ENCODE measurements around the gene NHERF2. TPM values are rescaled to one million over a fixed set of nuclear protein-coding genes. Genes with fewer than 3 reads are reported as not detected.

NHERF2 gene
- polyA plus RNA-seq, 2 of the 4 experiments (the other 2 are of a cell fraction): 32.3 to 35.0 TPM

DNA sequence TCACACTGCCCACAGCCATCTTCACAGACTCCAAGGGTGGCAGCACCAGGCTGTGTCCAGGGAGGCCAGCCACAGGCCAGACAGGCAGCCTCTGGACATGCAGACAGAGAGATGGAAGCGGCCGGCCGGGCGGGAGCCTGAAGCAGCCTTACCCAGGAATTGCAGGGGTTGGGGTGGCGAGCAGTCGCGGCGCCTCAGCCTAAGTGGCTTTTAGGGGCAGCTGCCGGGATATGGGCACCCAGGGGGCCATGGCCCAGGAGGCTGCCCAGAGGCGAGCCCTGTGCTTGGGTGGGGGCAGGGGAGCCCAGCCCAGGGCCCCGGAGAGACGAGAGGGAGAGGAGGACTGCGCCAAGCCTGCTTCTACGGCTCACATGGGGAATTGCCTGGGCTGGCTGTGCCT, 1.5 kb upstream of the NHERF2 start:
- FAIRE-seq (no peak), ATAC-seq (no peak), DNase-seq (ENCODE audit: low read depth in 1 of 2, low spot score in 1 of 2) (no peak)
- Histone ChIP-seq H3K27ac (peak overlapping the region; percentile 11 to 88; a peak in 3 of 6 replicates), H3K4me2 (no peak overlapping the region), H3K4me3 (no peak overlapping the region), H3K9me3 (no peaks in the 10 kb centered on the region), H3K4me1 (peaks cover 31% of the 10 kb centered on the region)
- WGBS (ENCODE audit: missing lambda C conversion rate): 95% methylated on average over 7 of the region's 14 CpGs
- CTCF ChIA-PET: interaction anchor here (0.6 to 7.8 kb wide), 9 partner anchors 9 to 425 kb away, joined by 3 to 117 read pairs (median 4); partner anchors contain the start of genes ECI1 and PKD1
- TF ChIP-seq RAD21 (conservative IDR thresholded peaks at IDR 0.05 in 1 of 2, IDR thresholded peaks at IDR 0.05 in 1 of 2) (no peak), ZSCAN20 (CRISPR knock-in tag; IDR thresholded peaks at IDR 0.05) (no peak), FOSB (CRISPR knock-in tag; IDR thresholded peaks at IDR 0.05) (no peak), HEYL (CRISPR knock-in tag; IDR thresholded peaks at IDR 0.05) (no peak), NR3C1 (IDR thresholded peaks at IDR 0.05) (no peak), FOSL2 (IDR thresholded peaks at IDR 0.05) (no peak), FOSL2 (CRISPR knock-in tag; IDR thresholded peaks at IDR 0.05) (no peak), CBX2 (IDR thresholded peaks at IDR 0.05; ENCODE audit: borderline replicate concordance, low read depth) (no peak), BHLHE40 (IDR thresholded peaks at IDR 0.05; ENCODE audit: low read depth, low read length) (no peak), MAZ (IDR thresholded peaks at IDR 0.05; ENCODE audit: borderline replicate concordance, low read depth, low read length) (no peak), RARB (CRISPR knock-in tag; IDR thresholded peaks at IDR 0.05) (no peak), HDAC2 (IDR thresholded peaks at IDR 0.05) (no peak), FOXS1 (CRISPR knock-in tag; IDR thresholded peaks at IDR 0.05) (no peak)
- TF ChIP-seq, protein P1, sequence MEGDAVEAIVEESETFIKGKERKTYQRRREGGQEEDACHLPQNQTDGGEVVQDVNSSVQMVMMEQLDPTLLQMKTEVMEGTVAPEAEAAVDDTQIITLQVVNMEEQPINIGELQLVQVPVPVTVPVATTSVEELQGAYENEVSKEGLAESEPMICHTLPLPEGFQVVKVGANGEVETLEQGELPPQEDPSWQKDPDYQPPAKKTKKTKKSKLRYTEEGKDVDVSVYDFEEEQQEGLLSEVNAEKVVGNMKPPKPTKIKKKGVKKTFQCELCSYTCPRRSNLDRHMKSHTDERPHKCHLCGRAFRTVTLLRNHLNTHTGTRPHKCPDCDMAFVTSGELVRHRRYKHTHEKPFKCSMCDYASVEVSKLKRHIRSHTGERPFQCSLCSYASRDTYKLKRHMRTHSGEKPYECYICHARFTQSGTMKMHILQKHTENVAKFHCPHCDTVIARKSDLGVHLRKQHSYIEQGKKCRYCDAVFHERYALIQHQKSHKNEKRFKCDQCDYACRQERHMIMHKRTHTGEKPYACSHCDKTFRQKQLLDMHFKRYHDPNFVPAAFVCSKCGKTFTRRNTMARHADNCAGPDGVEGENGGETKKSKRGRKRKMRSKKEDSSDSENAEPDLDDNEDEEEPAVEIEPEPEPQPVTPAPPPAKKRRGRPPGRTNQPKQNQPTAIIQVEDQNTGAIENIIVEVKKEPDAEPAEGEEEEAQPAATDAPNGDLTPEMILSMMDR (IDR thresholded peaks at IDR 0.05): no peak
- TF ChIP-seq, protein P2, sequence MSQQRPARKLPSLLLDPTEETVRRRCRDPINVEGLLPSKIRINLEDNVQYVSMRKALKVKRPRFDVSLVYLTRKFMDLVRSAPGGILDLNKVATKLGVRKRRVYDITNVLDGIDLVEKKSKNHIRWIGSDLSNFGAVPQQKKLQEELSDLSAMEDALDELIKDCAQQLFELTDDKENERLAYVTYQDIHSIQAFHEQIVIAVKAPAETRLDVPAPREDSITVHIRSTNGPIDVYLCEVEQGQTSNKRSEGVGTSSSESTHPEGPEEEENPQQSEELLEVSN (IDR thresholded peaks at IDR 0.05; ENCODE audit: borderline replicate concordance, low read depth): no peak
- TF ChIP-seq, protein P3, sequence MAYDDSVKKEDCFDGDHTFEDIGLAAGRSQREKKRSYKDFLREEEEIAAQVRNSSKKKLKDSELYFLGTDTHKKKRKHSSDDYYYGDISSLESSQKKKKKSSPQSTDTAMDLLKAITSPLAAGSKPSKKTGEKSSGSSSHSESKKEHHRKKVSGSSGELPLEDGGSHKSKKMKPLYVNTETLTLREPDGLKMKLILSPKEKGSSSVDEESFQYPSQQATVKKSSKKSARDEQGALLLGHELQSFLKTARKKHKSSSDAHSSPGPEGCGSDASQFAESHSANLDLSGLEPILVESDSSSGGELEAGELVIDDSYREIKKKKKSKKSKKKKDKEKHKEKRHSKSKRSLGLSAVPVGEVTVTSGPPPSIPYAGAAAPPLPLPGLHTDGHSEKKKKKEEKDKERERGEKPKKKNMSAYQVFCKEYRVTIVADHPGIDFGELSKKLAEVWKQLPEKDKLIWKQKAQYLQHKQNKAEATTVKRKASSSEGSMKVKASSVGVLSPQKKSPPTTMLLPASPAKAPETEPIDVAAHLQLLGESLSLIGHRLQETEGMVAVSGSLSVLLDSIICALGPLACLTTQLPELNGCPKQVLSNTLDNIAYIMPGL (CRISPR knock-in tag; IDR thresholded peaks at IDR 0.05; ENCODE audit: borderline replicate concordance): no peak
- TF ChIP-seq, protein P4, sequence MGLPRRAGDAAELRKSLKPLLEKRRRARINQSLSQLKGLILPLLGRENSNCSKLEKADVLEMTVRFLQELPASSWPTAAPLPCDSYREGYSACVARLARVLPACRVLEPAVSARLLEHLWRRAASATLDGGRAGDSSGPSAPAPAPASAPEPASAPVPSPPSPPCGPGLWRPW (IDR thresholded peaks at IDR 0.05): no peak
- POLR2A ChIA-PET: no interaction called here

DNA sequence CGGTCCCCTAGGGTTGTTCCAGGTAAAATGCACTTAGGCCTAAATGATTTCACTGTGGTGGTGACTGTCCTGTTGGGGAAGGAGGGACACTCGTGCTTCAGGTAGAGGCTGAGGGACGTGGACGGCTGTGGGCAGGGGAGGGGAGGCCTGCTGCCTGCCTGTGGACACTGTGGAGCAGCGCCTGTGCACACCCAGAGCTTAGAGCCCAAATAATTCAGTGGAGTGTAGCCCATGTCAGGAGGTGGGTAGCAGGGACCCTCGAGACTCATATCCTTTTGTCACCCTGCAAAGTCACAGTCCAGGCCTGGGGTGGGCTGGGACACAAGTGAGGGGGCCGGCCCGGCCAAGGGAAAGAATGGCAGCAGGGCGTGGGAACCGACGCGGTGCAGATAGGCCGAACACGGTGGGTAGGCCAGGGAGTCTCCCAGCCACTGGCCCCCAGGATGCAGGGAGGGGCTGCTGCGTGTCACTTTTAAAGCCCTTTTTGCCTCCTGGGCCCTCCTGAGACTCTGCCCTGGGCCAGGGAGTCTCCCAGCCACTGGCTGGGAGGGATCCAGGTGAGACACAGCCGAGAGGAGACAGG, 733 bp upstream of the NHERF2 start:
- Histone ChIP-seq H3K27ac (peak overlapping the region; percentile 81 to 88), H3K9me3 (no peaks in the 10 kb centered on the region), H3K4me3 (peak overlapping the region; percentile 82), H3K4me1 (peaks cover 34% of the 10 kb centered on the region), H3K4me2 (peak overlapping the region; percentile 97)
- FAIRE-seq (no peak), ATAC-seq (no peak), DNase-seq (ENCODE audit: low read depth in 1 of 2, low spot score in 1 of 2) (no peak)
- WGBS (ENCODE audit: missing lambda C conversion rate): 83% methylated on average over 15 of the region's 16 CpGs
- ChIA-PET POLR2A (no interaction called here), CTCF (interaction anchor here (0.6 to 7.8 kb wide), 7 partner anchors 10 to 425 kb away, joined by 3 to 117 read pairs (median 4); partner anchors contain the start of genes ECI1 and PKD1)
- TF ChIP-seq FOXS1 (CRISPR knock-in tag; IDR thresholded peaks at IDR 0.05) (no peak), RFX5 (IDR thresholded peaks at IDR 0.05) (no peak), FOSB (CRISPR knock-in tag; IDR thresholded peaks at IDR 0.05) (no peak), POLR2AphosphoS2 (conservative IDR thresholded peaks at IDR 0.05; ENCODE audit: low read length) (no peak), JUNB (IDR thresholded peaks at IDR 0.05) (no peak), CHD2 (IDR thresholded peaks at IDR 0.05; ENCODE audit: low read length, partially characterized antibody) (no peak), HDAC2 (IDR thresholded peaks at IDR 0.05) (no peak), NPAS2 (CRISPR knock-in tag; IDR thresholded peaks at IDR 0.05; ENCODE audit: borderline replicate concordance) (no peak), GATA3 (IDR thresholded peaks at IDR 0.05; ENCODE audit: borderline replicate concordance) (no peak)
- TF ChIP-seq, protein P5, sequence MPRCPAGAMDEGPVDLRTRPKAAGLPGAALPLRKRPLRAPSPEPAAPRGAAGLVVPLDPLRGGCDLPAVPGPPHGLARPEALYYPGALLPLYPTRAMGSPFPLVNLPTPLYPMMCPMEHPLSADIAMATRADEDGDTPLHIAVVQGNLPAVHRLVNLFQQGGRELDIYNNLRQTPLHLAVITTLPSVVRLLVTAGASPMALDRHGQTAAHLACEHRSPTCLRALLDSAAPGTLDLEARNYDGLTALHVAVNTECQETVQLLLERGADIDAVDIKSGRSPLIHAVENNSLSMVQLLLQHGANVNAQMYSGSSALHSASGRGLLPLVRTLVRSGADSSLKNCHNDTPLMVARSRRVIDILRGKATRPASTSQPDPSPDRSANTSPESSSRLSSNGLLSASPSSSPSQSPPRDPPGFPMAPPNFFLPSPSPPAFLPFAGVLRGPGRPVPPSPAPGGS (IDR thresholded peaks at IDR 0.05): no peak
- TF ChIP-seq, protein P4 (IDR thresholded peaks at IDR 0.05): no peak
- TF ChIP-seq, protein P2 (IDR thresholded peaks at IDR 0.05; ENCODE audit: borderline replicate concordance, low read depth): no peak
- TF ChIP-seq, protein P6, sequence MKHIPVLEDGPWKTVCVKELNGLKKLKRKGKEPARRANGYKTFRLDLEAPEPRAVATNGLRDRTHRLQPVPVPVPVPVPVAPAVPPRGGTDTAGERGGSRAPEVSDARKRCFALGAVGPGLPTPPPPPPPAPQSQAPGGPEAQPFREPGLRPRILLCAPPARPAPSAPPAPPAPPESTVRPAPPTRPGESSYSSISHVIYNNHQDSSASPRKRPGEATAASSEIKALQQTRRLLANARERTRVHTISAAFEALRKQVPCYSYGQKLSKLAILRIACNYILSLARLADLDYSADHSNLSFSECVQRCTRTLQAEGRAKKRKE (CRISPR knock-in tag; IDR thresholded peaks at IDR 0.05; ENCODE audit: low read depth): no peak
- TF ChIP-seq, protein P7, sequence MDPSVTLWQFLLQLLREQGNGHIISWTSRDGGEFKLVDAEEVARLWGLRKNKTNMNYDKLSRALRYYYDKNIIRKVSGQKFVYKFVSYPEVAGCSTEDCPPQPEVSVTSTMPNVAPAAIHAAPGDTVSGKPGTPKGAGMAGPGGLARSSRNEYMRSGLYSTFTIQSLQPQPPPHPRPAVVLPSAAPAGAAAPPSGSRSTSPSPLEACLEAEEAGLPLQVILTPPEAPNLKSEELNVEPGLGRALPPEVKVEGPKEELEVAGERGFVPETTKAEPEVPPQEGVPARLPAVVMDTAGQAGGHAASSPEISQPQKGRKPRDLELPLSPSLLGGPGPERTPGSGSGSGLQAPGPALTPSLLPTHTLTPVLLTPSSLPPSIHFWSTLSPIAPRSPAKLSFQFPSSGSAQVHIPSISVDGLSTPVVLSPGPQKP (IDR thresholded peaks at IDR 0.05; ENCODE audit: low read depth, low read length): no peak
